Measurements from ENCODE around the gene SOS2. TPM values are rescaled to one million over a fixed set of nuclear protein-coding genes. Genes with fewer than 3 reads are reported as not detected.

The SOS2 gene
- polyA plus RNA-seq, 3 donors: 9.3 to 24.3 (median 12.0) TPM

DNA sequence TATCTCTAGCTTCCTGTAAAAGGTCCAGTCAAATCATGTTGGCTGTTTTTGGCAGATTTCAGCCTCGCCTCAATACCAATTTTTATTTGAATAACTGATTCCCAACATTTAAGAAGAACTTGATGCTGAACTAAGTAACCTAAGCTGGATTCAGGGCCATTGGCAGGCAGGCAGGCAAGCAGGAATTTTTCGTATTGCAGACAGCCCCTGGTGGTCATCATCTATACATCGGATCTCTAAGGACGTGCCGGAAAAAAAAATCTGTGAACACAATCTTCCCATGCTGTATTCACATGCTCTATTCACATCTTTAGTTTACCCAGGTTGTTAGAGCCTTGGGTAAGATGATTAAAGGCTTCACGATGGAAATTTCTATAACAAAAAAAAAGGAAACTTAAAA, 122.0 kb downstream of the SOS2 start:
- peaks cover 46 to 72% of the 10 kb centered on the region in 2 donors for H3K36me3 Mint-ChIP-seq
- WGBS (ENCODE audit: insufficient coverage): no CpG with 5 or more reads among the region's 6 CpGs

DNA sequence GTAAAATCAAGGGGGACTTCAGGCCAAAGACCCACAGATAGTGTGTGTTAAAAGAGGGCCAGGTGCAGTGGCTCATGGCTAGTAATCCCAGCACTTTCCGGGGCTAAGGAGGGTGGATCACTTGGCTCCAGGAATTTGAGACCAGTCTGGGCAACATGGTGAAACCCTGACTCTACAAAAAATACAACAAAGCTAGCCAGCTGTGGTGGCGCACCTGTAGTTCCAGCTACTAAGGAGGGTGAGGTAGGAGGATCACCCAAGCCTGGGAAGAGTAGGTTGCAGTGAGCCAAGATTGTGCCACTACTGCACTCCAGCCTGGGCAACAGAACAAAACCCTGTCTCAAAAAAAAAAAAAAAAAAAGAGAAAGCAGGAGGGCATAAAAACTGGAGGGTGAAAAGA, 123.5 kb downstream of the SOS2 start:
- no CpG with 5 or more reads among the region's 2 CpGs for WGBS (ENCODE audit: insufficient coverage)
- no peaks in the 10 kb centered on the region for H3K9me3 Mint-ChIP-seq
- Histone ChIP-seq H4K20me1 (ENCODE audit: insufficient read depth, low read length) (no peaks in the 10 kb centered on the region), H3K79me2 (ENCODE audit: insufficient read depth, low read length) (no peaks in the 10 kb centered on the region), H3K27me3 (ENCODE audit: control insufficient read depth in 2 of 2, insufficient read depth in 2 of 2, low read length in 2 of 2) (no peaks in the 10 kb centered on the region), H3K36me3 (replicated peaks in 1 of 2; ENCODE audit: control insufficient read depth in 1 of 2, insufficient read depth in 2 of 2, low read length in 2 of 2) (peaks cover 40 to 70% of the 10 kb centered on the region in 2 donors), H2AFZ (ENCODE audit: insufficient read depth, low read depth, low read length, poor library complexity, severe bottlenecking) (no peak overlapping the region), H3K27ac (ENCODE audit: low read depth in 1 of 2, low read length in 2 of 2) (no peak overlapping the region), H3K4me2 (replicated peaks; ENCODE audit: extremely low read depth, low read length, poor library complexity, severe bottlenecking) (no peak overlapping the region), H3K4me1 (ENCODE audit: control insufficient read depth in 1 of 2, insufficient read depth in 2 of 2, low read length in 2 of 2) (peaks cover 5 to 7% of the 10 kb centered on the region in 2 donors), H3K9me3 (replicated peaks in 1 of 2; ENCODE audit: control insufficient read depth in 1 of 2, insufficient read depth in 1 of 2, low read length in 2 of 2) (no peaks in the 10 kb centered on the region), H3K4me3 (replicated peaks in 1 of 3; ENCODE audit: low read depth in 2 of 3, low read length in 3 of 3) (no peak overlapping the region), H3K9ac (ENCODE audit: insufficient read depth, low read length, poor library complexity, severe bottlenecking) (no peak overlapping the region)
- no peak overlapping the region for H3K27ac Mint-ChIP-seq
- H3K27me3 Mint-ChIP-seq (ENCODE audit: low read depth in 3 of 3): no peaks in the 10 kb centered on the region
- peaks cover 38 to 65% of the 10 kb centered on the region in 2 donors for H3K36me3 Mint-ChIP-seq
- H3K4me1 Mint-ChIP-seq: peaks cover 7% of the 10 kb centered on the region
- no peak overlapping the region for H3K4me3 Mint-ChIP-seq
- intact Hi-C loops (cut with micrococcal nuclease): loop anchor here (5.0 to 10.0 kb wide), 2 partner anchors 213 to 246 kb away; partner anchors contain the start of gene ARF6 (in 1 of the 2)
- DNase-seq: no peak
- TF ChIP-seq, protein P1, sequence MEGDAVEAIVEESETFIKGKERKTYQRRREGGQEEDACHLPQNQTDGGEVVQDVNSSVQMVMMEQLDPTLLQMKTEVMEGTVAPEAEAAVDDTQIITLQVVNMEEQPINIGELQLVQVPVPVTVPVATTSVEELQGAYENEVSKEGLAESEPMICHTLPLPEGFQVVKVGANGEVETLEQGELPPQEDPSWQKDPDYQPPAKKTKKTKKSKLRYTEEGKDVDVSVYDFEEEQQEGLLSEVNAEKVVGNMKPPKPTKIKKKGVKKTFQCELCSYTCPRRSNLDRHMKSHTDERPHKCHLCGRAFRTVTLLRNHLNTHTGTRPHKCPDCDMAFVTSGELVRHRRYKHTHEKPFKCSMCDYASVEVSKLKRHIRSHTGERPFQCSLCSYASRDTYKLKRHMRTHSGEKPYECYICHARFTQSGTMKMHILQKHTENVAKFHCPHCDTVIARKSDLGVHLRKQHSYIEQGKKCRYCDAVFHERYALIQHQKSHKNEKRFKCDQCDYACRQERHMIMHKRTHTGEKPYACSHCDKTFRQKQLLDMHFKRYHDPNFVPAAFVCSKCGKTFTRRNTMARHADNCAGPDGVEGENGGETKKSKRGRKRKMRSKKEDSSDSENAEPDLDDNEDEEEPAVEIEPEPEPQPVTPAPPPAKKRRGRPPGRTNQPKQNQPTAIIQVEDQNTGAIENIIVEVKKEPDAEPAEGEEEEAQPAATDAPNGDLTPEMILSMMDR (IDR thresholded peaks at IDR 0.05): no peak

More for the DNA sequence above, 122.0 kb downstream of the SOS2 start:
- no peak overlapping the region for H3K4me3 Mint-ChIP-seq
- Histone ChIP-seq H3K9me3 (replicated peaks in 1 of 2; ENCODE audit: control insufficient read depth in 1 of 2, insufficient read depth in 1 of 2, low read length in 2 of 2) (no peaks in the 10 kb centered on the region), H3K79me2 (ENCODE audit: insufficient read depth, low read length) (peaks cover 1% of the 10 kb centered on the region), H3K4me1 (ENCODE audit: control insufficient read depth in 1 of 2, insufficient read depth in 2 of 2, low read length in 2 of 2) (no peaks in the 10 kb centered on the region), H3K9ac (ENCODE audit: insufficient read depth, low read length, poor library complexity, severe bottlenecking) (no peak overlapping the region), H4K20me1 (ENCODE audit: insufficient read depth, low read length) (no peaks in the 10 kb centered on the region), H3K27me3 (ENCODE audit: control insufficient read depth in 2 of 2, insufficient read depth in 2 of 2, low read length in 2 of 2) (no peaks in the 10 kb centered on the region), H3K36me3 (replicated peaks in 1 of 2; ENCODE audit: control insufficient read depth in 1 of 2, insufficient read depth in 2 of 2, low read length in 2 of 2) (peaks cover 47 to 84% of the 10 kb centered on the region in 2 donors), H3K4me2 (replicated peaks; ENCODE audit: extremely low read depth, low read length, poor library complexity, severe bottlenecking) (no peak overlapping the region), H3K27ac (ENCODE audit: low read depth in 1 of 2, low read length in 2 of 2) (no peak overlapping the region), H3K4me3 (replicated peaks in 1 of 3; ENCODE audit: low read depth in 2 of 3, low read length in 3 of 3) (no peak overlapping the region), H2AFZ (ENCODE audit: insufficient read depth, low read depth, low read length, poor library complexity, severe bottlenecking) (no peak overlapping the region)
- intact Hi-C loops (cut with micrococcal nuclease): loop anchor here (5.0 to 10.0 kb wide), 2 partner anchors 215 to 247 kb away; partner anchors contain the start of gene ARF6 (in 1 of the 2)
- no peaks in the 10 kb centered on the region for H3K9me3 Mint-ChIP-seq
- no peak overlapping the region for H3K27ac Mint-ChIP-seq
- no peaks in the 10 kb centered on the region for H3K4me1 Mint-ChIP-seq
- no peak for DNase-seq
- no peaks in the 10 kb centered on the region for H3K27me3 Mint-ChIP-seq (ENCODE audit: low read depth in 3 of 3)
- TF ChIP-seq, protein P1 (IDR thresholded peaks at IDR 0.05): no peak

All from CD14-positive monocyte (primary cell).